Measurements from ENCODE around the gene FSHR.

The FSHR gene

DNA sequence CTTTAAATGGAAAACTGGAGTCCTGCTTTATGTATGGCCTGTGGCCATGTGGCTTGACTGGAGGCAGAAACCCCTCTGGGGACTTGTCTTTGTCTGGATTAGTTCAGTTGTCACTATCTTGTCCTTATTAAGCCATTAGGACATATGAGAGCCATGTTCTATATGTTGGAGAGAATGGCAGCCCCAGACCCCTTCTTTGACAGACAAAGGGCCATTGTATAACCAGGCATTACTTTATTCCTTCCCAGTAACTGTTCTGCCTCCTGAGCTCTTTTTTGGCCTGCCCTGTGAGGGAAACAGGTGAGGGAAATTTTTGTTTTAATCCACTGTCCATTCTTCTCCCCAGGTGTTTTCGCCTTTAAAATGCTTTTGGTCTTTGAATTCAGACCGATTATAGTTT is 43.3 kb downstream of the FSHR start:
- no peaks in the 10 kb centered on the region for H3K27me3 ChIP-seq (ENCODE audit: insufficient read depth, poor library complexity, severe bottlenecking)
- H3K27ac ChIP-seq (ENCODE audit: poor library complexity, severe bottlenecking), result no peak overlapping the region
- no peaks in the 10 kb centered on the region for H3K36me3 ChIP-seq (ENCODE audit: low read depth)
- no peaks in the 10 kb centered on the region for H3K4me1 ChIP-seq (ENCODE audit: insufficient read depth, poor library complexity, severe bottlenecking)
- no peak for TF ChIP-seq CTCF (IDR thresholded peaks at IDR 0.05; ENCODE audit: poor library complexity, severe bottlenecking)
- DNase-seq (ENCODE audit: low spot score), result no peak
- ATAC-seq (ENCODE audit: low read depth), result no peak
- H3K9me3 ChIP-seq (ENCODE audit: severe bottlenecking), result no peaks in the 10 kb centered on the region
- H3K4me3 ChIP-seq (ENCODE audit: severe bottlenecking), result no peak overlapping the region

DNA sequence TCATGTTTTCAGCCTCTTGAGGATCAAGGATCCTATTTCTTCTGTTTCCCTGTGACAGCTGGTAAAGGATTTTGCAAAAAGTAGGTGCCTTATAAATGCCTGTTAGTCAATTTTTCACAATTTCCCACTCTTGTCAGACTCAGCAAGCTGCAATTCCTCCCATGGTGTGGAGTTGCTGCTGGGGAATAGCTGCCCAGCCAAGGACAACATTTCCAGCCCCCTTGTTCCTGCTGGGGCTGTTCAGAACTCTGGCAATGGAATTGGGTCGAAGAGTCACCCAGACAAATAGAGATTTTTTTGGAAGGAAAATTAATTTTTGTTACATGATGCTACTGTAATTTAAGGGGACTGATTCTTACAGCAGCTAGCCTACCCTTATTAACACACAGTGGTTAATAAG is 43.7 kb downstream of the FSHR start:
- TF ChIP-seq CTCF (IDR thresholded peaks at IDR 0.05; ENCODE audit: poor library complexity, severe bottlenecking), result no peak
- DNase-seq (ENCODE audit: low spot score), result no peak
- Histone ChIP-seq H3K9me3 (ENCODE audit: severe bottlenecking) (no peaks in the 10 kb centered on the region), H3K27me3 (ENCODE audit: insufficient read depth, poor library complexity, severe bottlenecking) (no peaks in the 10 kb centered on the region), H3K27ac (ENCODE audit: poor library complexity, severe bottlenecking) (no peak overlapping the region), H3K4me3 (ENCODE audit: severe bottlenecking) (no peak overlapping the region), H3K36me3 (ENCODE audit: low read depth) (no peaks in the 10 kb centered on the region), H3K4me1 (ENCODE audit: insufficient read depth, poor library complexity, severe bottlenecking) (no peaks in the 10 kb centered on the region)
- no peak for ATAC-seq (ENCODE audit: low read depth)

GRCh38 chr2:49108851-49109250 is 45.5 kb downstream of the FSHR start:
- Histone ChIP-seq H3K27me3 (ENCODE audit: insufficient read depth, poor library complexity, severe bottlenecking) (no peaks in the 10 kb centered on the region), H3K36me3 (ENCODE audit: low read depth) (no peaks in the 10 kb centered on the region), H3K4me1 (ENCODE audit: insufficient read depth, poor library complexity, severe bottlenecking) (no peaks in the 10 kb centered on the region), H3K27ac (ENCODE audit: poor library complexity, severe bottlenecking) (no peak overlapping the region), H3K4me3 (ENCODE audit: severe bottlenecking) (no peak overlapping the region), H3K9me3 (ENCODE audit: severe bottlenecking) (no peaks in the 10 kb centered on the region)
- TF ChIP-seq CTCF (IDR thresholded peaks at IDR 0.05; ENCODE audit: poor library complexity, severe bottlenecking), result no peak
- ATAC-seq (ENCODE audit: low read depth) (no peak), DNase-seq (ENCODE audit: low spot score) (no peak)

GRCh38 chr2:49108436-49108835 is 45.9 kb downstream of the FSHR start:
- no peak overlapping the region for H3K27ac ChIP-seq (ENCODE audit: poor library complexity, severe bottlenecking)

DNA sequence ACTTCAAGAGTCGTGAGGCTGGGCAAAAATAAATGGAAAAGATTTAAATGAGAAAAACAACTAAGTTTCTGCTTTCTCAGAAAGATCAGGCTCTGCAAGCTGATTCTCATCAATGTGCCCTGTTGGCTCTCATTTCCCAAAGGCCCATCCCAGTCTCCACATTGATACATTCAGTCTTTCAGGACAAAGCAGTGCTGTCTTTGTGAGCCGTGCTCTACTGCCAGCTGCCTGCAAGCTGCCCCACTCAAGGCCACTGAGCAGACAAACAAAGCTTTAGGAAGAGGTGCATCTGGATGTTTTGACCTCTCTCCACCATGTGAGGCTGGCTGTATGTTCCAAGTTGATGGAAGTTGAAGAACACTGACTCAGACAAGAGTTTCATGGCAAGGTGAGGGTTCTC is 48.8 kb downstream of the FSHR start:
- H3K4me1 ChIP-seq (ENCODE audit: insufficient read depth, poor library complexity, severe bottlenecking), result no peaks in the 10 kb centered on the region
- H3K27ac ChIP-seq (ENCODE audit: poor library complexity, severe bottlenecking), result no peak overlapping the region
- no peaks in the 10 kb centered on the region for H3K9me3 ChIP-seq (ENCODE audit: severe bottlenecking)
- H3K4me3 ChIP-seq (ENCODE audit: severe bottlenecking), result no peak overlapping the region
- no peaks in the 10 kb centered on the region for H3K36me3 ChIP-seq (ENCODE audit: low read depth)
- no peaks in the 10 kb centered on the region for H3K27me3 ChIP-seq (ENCODE audit: insufficient read depth, poor library complexity, severe bottlenecking)
- DNase-seq (ENCODE audit: low spot score) (no peak), ATAC-seq (ENCODE audit: low read depth) (no peak)
- no peak for TF ChIP-seq CTCF (IDR thresholded peaks at IDR 0.05; ENCODE audit: poor library complexity, severe bottlenecking)

More at GRCh38 chr2:49108436-49108835, 45.9 kb downstream of the FSHR start:
- H3K4me1 ChIP-seq (ENCODE audit: insufficient read depth, poor library complexity, severe bottlenecking), result no peaks in the 10 kb centered on the region
- H3K36me3 ChIP-seq (ENCODE audit: low read depth), result no peaks in the 10 kb centered on the region
- H3K4me3 ChIP-seq (ENCODE audit: severe bottlenecking), result no peak overlapping the region
- TF ChIP-seq CTCF (IDR thresholded peaks at IDR 0.05; ENCODE audit: poor library complexity, severe bottlenecking), result no peak
- ATAC-seq (ENCODE audit: low read depth), result no peak
- no peaks in the 10 kb centered on the region for H3K9me3 ChIP-seq (ENCODE audit: severe bottlenecking)
- H3K27me3 ChIP-seq (ENCODE audit: insufficient read depth, poor library complexity, severe bottlenecking), result no peaks in the 10 kb centered on the region
- DNase-seq (ENCODE audit: low spot score), result no peak
